Mesothelial cell of epicardium (in vitro differentiated cells): ENCODE data around the gene S100P. TPM values are rescaled to one million over a fixed set of nuclear protein-coding genes. Genes with fewer than 3 reads are reported as not detected.

Source experiments
- DNase-seq, 2 experiments: peaks; one replicate each; pipeline ENCODE4 v3.0.0; 2021; ENCODE audit warnings: low spot score in 2 of 2; ENCODE audit not compliant: unreplicated experiment in 2 of 2
- H3K27ac Mint-ChIP-seq: 2 replicates; pipeline ENCODE4 v1.8.0; 2021; ENCODE audit warnings: mixed read lengths
- H3K27me3 Mint-ChIP-seq: 2 replicates; pipeline ENCODE4 v1.8.0; 2021; ENCODE audit warnings: low read depth, mixed read lengths
- H3K36me3 Mint-ChIP-seq: 2 replicates; pipeline ENCODE4 v1.8.0; 2021; ENCODE audit warnings: mixed read lengths
- H3K4me1 Mint-ChIP-seq: 2 replicates; pipeline ENCODE4 v1.8.0; 2021; ENCODE audit warnings: mixed read lengths
- H3K4me3 Mint-ChIP-seq: 2 replicates; pipeline ENCODE4 v1.8.0; 2021; ENCODE audit warnings: mild to moderate bottlenecking, moderate library complexity, mixed read lengths
- H3K9me3 Mint-ChIP-seq: 2 replicates; pipeline ENCODE4 v1.8.0; 2021; ENCODE audit warnings: mixed read lengths
- total RNA-seq: library from RNA; stranded (reverse); gene quantifications from 3 replicates; pipeline ENCODE4 v1.2.1, GENCODE V29; 2021
- TF ChIP-seq, protein P1 (sequence below): fragments of 200-600 bp; sonication (generic); IDR thresholded peaks from one replicate; pipeline ENCODE4 v1.5.0; 2021; ENCODE audit warnings: antibody characterized with exemption; ENCODE audit not compliant: unreplicated experiment

S100P gene
- total RNA-seq, 1 donor from 2014 or later: 1.1 TPM

DNA sequence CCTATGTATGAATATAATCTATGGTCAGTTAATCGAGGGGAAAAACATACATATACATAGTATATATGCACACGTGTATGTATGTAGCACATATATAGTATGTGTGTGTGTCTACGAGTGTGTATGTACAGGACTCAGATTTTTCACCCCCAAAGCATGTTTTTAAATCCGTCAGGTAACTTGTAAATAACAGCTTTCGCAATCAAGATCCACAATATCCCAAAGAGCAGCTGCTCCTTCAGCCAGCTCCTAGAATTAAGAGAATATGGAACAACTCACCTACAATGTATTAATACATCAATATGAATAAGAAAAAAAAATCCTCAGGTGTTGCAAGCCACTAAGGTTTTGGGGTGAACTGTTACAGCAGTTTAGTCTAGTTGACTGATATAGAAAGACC is 12.5 kb downstream of the S100P start:
- peaks cover 66% of the 10 kb centered on the region for H3K36me3 Mint-ChIP-seq
- TF ChIP-seq, protein P1, sequence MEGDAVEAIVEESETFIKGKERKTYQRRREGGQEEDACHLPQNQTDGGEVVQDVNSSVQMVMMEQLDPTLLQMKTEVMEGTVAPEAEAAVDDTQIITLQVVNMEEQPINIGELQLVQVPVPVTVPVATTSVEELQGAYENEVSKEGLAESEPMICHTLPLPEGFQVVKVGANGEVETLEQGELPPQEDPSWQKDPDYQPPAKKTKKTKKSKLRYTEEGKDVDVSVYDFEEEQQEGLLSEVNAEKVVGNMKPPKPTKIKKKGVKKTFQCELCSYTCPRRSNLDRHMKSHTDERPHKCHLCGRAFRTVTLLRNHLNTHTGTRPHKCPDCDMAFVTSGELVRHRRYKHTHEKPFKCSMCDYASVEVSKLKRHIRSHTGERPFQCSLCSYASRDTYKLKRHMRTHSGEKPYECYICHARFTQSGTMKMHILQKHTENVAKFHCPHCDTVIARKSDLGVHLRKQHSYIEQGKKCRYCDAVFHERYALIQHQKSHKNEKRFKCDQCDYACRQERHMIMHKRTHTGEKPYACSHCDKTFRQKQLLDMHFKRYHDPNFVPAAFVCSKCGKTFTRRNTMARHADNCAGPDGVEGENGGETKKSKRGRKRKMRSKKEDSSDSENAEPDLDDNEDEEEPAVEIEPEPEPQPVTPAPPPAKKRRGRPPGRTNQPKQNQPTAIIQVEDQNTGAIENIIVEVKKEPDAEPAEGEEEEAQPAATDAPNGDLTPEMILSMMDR: no peak
- H3K4me3 Mint-ChIP-seq: no peak overlapping the region
- no peaks in the 10 kb centered on the region for H3K27me3 Mint-ChIP-seq
- H3K9me3 Mint-ChIP-seq: peaks cover 35% of the 10 kb centered on the region
- no peak for DNase-seq
- no peak overlapping the region for H3K27ac Mint-ChIP-seq
- peaks cover 31% of the 10 kb centered on the region for H3K4me1 Mint-ChIP-seq

DNA sequence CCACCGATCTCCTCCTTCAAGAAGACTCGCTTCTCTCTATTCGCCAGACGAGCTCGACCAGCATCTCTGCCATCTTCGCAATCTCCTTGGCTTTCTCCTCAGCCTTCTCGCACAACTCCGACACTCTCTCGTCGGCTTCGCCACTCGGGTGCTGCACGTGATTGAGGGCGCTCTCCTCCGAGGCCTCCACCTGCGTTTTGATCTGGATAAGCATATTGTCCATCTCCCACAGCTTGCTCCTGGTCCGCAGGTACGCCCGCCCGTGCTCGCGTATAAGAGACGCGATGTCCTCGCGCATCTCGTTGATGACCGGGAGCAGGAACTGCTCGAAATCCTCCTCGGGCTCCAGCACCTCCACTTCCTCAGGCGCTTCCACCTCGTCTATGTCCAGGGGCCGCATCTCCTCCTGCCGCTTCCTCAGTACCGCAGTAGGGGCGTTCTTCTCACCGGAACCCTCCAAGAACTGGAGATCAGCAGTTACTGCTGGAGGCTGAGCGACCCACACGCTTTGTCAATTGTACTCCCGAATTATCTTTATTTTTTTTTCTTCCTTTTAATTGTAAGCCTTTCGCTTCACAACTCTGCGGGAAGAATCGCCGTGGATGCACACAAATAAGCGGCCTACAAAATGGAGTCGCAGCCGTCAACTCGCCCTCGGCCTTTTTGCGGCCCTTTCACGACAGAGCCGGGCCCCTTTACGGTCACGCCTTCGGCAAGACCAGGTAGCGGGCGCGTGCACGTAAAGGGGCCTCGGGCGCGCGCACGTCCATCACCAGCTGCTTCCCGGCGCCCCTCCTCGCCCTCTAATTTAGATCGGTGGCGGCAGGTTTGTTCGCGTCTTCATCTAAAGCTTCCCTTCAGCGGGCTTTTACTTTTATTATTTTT is 15.8 kb downstream of the S100P start, which contains the start of gene MRFAP1L1:
MRFAP1L1 (minus strand) TSS at position 636 of the 885 bp plus-strand sequence; CDS start at position 400, 236 bp downstream.
- TF ChIP-seq, protein P1: no peak
- peak within 1 kb of the TSS; percentile 99 for H3K27ac Mint-ChIP-seq
- H3K36me3 Mint-ChIP-seq: peaks cover 38% of the 10 kb centered on the region
- H3K27me3 Mint-ChIP-seq: peaks cover 6% of the 10 kb centered on the region
- DNase-seq: peak; percentile 93 to 94
- H3K4me3 Mint-ChIP-seq: peak within 1 kb of the TSS; percentile 96
- peaks cover 31% of the 10 kb centered on the region for H3K4me1 Mint-ChIP-seq
- peaks cover 17% of the 10 kb centered on the region for H3K9me3 Mint-ChIP-seq

DNA sequence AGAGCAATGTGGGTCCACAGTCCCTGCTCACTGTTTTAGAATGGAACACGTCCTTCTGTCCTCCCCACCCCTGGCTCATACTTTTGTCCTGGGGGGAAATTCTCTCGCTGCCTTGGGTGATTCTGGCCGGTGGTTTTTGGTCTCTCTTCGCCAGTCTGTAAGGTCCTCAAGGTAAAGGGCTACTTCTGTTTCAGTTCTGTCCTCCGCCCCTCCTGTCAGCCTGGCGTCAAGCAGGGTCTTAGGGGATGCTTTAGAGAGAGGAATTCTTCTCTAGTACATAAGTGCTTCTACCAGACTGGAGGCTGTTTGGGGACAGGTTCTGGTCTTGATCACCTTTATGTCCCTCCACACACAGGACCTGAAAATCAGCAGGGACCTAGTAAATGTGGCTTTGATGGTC is 16.6 kb downstream of the S100P start:
- TF ChIP-seq, protein P1: no peak
- Mint-ChIP-seq H3K9me3 (peaks cover 9% of the 10 kb centered on the region), H3K4me1 (peaks cover 31% of the 10 kb centered on the region), H3K27me3 (peaks cover 6% of the 10 kb centered on the region), H3K36me3 (peaks cover 30% of the 10 kb centered on the region), H3K4me3 (peak overlapping the region; percentile 96), H3K27ac (peak overlapping the region; percentile 99)
- no peak for DNase-seq

DNA sequence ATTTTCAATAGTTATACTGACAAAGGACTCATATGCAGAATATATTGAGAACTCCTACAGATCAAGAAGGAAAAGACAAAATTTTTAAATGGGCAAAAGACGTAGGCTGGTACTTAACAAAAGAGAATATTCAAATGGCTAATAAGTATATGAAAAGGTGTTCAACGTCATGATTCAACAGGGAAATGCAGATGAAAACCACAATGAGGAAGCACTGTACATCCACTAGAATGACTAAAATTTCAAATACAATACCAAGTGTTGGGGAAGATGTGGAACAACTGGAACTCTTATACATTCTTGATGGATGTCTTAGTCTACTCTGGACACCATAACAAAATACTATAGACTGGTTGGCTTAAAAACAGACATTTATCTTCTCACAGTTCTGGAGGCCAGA is 17.3 kb downstream of the S100P start:
- no peak for DNase-seq
- Mint-ChIP-seq H3K36me3 (peaks cover 22% of the 10 kb centered on the region), H3K4me3 (no peak overlapping the region), H3K27ac (no peak overlapping the region), H3K9me3 (peaks cover 4% of the 10 kb centered on the region), H3K4me1 (peaks cover 35% of the 10 kb centered on the region), H3K27me3 (peaks cover 6% of the 10 kb centered on the region)
- TF ChIP-seq, protein P1: no peak

DNA sequence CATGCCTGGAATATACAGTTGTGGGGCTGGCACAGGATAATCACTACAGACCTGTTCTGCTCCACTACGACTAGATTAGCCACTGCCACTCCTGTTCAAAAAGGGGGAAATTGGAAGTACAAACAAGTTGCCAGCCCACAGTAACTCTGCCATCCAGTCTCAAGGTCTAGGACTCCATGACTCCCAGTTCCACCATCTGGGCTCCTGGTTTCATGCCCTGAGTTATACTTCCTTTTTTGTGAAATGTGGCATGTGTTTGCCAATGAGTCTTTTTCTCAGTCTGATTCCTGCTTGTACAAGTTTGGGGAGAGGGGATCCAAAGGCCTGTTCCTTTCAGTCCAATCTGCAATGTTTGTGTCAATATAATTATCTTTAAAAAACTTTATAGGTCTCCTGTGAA is 21.3 kb downstream of the S100P start:
- Mint-ChIP-seq H3K4me3 (peak overlapping the region; percentile 31), H3K9me3 (no peaks in the 10 kb centered on the region), H3K27me3 (peaks cover 6% of the 10 kb centered on the region), H3K27ac (no peak overlapping the region), H3K36me3 (no peaks in the 10 kb centered on the region), H3K4me1 (peaks cover 25% of the 10 kb centered on the region)
- DNase-seq: no peak
- TF ChIP-seq, protein P1: no peak
